Measurements from ENCODE around the gene GPHA2.
A peak's percentile ranks its signal among the peaks of the same experiment; 100 is the strongest.

Gene GPHA2

GRCh38 chr11:64909653-64910343 lies 25.9 kb downstream of the GPHA2 start:
- peaks cover 30% of the 10 kb centered on the region for H3K36me3 Mint-ChIP-seq (ENCODE audit: low read depth)
- H3K27me3 Mint-ChIP-seq (ENCODE audit: low read depth), result no peaks in the 10 kb centered on the region

GRCh38 chr11:64908766-64909165 lies 26.9 kb downstream of the GPHA2 start:
- Mint-ChIP-seq H3K36me3 (ENCODE audit: low read depth) (peaks cover 28% of the 10 kb centered on the region), H3K27ac (no peak overlapping the region), H3K4me3 (no peak overlapping the region), H3K4me1 (ENCODE audit: low read depth) (no peaks in the 10 kb centered on the region), H3K9me3 (no peaks in the 10 kb centered on the region), H3K27me3 (ENCODE audit: low read depth) (no peaks in the 10 kb centered on the region)

More at GRCh38 chr11:64909653-64910343, 25.9 kb downstream of the GPHA2 start:
- Mint-ChIP-seq H3K27ac (no peak overlapping the region), H3K4me1 (ENCODE audit: low read depth) (peaks cover 2% of the 10 kb centered on the region), H3K9me3 (no peaks in the 10 kb centered on the region), H3K4me3 (no peak overlapping the region)

- peaks cover 7% of the 10 kb centered on the region for H3K4me1 Mint-ChIP-seq (ENCODE audit: low read depth)
- no peak overlapping the region for H3K4me3 Mint-ChIP-seq
- no peak overlapping the region for H3K27ac Mint-ChIP-seq
- peaks cover 29% of the 10 kb centered on the region for H3K36me3 Mint-ChIP-seq (ENCODE audit: low read depth)
- H3K27me3 Mint-ChIP-seq (ENCODE audit: low read depth), result no peaks in the 10 kb centered on the region
- no peaks in the 10 kb centered on the region for H3K9me3 Mint-ChIP-seq
Measured at GRCh38 chr11:64906314-64906635, 29.4 kb downstream of the GPHA2 start.

DNA sequence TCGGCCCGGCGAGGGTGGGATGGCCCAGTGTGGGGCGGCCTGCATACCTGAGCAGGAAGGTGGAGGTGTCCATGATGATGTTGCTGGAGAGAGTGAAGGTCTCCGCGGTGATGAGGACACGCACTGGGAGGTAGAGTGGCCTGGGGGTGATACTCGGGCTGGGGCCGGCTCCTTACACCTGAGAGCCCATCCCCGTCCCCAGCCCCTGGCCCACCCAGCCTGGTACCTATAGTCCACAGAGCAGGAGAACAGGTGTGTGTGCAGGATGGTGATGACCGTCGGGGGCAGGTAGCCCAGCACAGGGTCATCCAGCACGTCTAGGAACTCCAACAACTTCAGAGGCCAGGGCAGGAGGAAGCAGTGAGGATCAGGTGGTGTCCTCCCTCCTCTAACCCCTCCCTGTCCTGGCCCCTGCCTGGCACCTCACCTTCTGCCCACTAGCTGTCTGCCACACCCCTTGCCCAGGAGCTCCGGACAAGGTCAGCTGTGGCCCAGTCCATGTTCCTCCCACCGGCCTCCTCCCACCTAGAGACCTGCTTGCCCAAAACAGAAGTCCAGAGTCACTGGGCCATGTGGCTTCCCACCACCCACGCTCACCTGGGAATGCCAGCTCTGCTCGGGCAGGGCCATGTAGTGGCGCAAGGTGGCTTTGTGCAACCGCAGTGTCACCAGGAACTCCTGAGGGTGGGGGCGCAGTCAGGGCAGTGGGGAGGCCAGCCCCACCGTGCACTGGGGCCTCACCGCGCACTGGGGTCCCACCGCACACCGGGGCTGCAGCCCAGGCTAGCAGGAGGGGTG lies 30.0 kb downstream of the GPHA2 start:
- Mint-ChIP-seq H3K36me3 (ENCODE audit: low read depth) (peaks cover 24% of the 10 kb centered on the region), H3K4me3 (no peak overlapping the region), H3K27me3 (ENCODE audit: low read depth) (no peaks in the 10 kb centered on the region), H3K9me3 (no peaks in the 10 kb centered on the region), H3K27ac (no peak overlapping the region), H3K4me1 (ENCODE audit: low read depth) (peaks cover 7% of the 10 kb centered on the region)

GRCh38 chr11:64903291-64903833 lies 32.3 kb downstream of the GPHA2 start:
- no peak overlapping the region for H3K4me3 Mint-ChIP-seq
- H3K36me3 Mint-ChIP-seq (ENCODE audit: low read depth), result peaks cover 25% of the 10 kb centered on the region
- no peaks in the 10 kb centered on the region for H3K9me3 Mint-ChIP-seq
- H3K27me3 Mint-ChIP-seq (ENCODE audit: low read depth), result no peaks in the 10 kb centered on the region
- H3K27ac Mint-ChIP-seq, result no peak overlapping the region
- H3K4me1 Mint-ChIP-seq (ENCODE audit: low read depth), result peaks cover 12% of the 10 kb centered on the region

DNA sequence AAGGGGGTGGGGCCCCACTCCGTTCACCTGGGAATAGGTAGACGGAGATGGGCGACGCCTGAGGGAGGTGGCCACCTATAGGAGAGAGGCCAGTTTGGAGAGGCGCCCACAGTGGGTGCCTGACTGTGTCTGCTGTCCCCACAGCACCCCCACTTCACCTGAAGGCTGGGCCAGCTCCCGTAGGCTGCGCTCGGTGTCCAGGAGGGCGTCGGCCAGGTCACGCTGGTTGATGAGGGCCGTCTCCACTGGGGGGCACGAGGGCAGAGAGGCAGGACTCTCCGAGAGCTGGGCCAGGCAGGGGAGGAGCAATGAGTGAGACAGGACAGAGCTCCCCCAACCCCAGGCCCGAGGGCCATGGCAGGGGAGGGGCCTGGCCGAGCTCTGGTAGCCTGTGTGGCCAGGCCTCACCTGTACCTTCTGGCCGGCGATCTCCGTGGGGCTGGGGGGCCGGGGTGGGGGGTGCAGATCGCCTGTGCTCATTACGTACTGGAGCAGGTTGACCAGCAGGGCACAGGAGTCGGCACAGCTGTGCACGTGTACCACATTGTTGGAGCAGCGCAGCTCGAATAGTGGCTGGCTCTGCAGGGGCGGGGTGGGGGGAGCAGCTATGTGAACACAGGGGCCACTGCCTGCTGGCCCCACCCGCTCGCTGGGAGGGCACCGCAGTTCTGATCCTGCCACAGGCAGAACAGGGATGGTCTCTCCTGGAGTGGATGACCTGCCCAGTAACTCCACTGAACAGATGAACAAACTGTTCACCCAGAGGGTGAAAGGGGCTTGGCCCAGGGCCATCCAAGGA lies 33.4 kb downstream of the GPHA2 start:
- Mint-ChIP-seq H3K27ac (peak overlapping the region; percentile 80), H3K4me1 (ENCODE audit: low read depth) (peaks cover 12% of the 10 kb centered on the region), H3K27me3 (ENCODE audit: low read depth) (no peaks in the 10 kb centered on the region), H3K36me3 (ENCODE audit: low read depth) (peaks cover 28% of the 10 kb centered on the region), H3K4me3 (no peak overlapping the region), H3K9me3 (no peaks in the 10 kb centered on the region)

DNA sequence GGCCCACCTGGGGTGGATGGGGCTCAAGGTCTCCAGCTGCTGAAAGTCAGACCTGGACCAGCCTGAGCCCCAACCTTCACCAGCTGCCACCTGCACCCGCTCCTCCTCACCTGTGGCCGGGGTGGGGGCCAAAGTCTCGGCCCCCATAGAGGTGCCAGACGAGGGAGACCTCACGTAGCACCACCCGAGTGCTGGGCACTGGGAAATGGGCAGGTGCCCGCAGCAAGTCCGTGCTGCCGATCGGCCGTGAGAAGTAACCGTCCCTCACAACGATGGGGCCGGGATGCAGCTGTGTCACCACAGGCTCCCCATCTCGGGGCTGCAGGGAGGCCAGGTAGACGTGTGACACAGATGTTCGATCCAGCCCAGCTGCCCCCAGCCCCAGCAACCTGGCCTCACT lies 34.9 kb downstream of the GPHA2 start:
- no peaks in the 10 kb centered on the region for H3K27me3 Mint-ChIP-seq (ENCODE audit: low read depth)
- H3K9me3 Mint-ChIP-seq, result no peaks in the 10 kb centered on the region
- no peak overlapping the region for H3K27ac Mint-ChIP-seq
- peaks cover 25% of the 10 kb centered on the region for H3K36me3 Mint-ChIP-seq (ENCODE audit: low read depth)
- H3K4me1 Mint-ChIP-seq (ENCODE audit: low read depth), result peaks cover 12% of the 10 kb centered on the region
- H3K4me3 Mint-ChIP-seq, result no peak overlapping the region

- Mint-ChIP-seq H3K4me1 (ENCODE audit: low read depth) (peaks cover 12% of the 10 kb centered on the region), H3K27me3 (ENCODE audit: low read depth) (no peaks in the 10 kb centered on the region), H3K4me3 (peak overlapping the region; percentile 59), H3K36me3 (ENCODE audit: low read depth) (peaks cover 21% of the 10 kb centered on the region), H3K9me3 (no peaks in the 10 kb centered on the region), H3K27ac (peak overlapping the region; percentile 88)
Measured at GRCh38 chr11:64900263-64900678, 35.4 kb downstream of the GPHA2 start.

DNA sequence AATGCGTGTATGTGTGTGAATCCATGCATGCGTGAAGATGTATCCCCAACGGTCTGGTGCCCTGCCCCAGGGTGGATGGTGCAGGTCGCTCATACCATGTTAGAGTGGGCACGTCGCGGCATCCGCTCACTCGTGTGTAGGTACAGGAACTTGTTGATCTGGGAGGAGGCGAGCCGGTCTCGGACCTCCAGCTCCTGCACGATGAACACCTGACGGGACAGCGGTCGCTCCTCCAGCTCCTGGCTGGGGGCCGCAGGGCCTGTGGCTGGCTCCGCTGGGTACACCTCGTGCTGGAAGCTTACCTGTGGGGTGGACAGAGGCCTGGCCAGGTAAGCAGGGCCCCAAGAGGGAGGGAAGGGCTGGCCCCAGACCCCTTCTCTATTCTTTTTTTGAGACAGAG lies 37.2 kb downstream of the GPHA2 start:
- peak overlapping the region; percentile 31 for H3K27ac Mint-ChIP-seq
- no peaks in the 10 kb centered on the region for H3K27me3 Mint-ChIP-seq (ENCODE audit: low read depth)
- H3K4me1 Mint-ChIP-seq (ENCODE audit: low read depth), result peaks cover 16% of the 10 kb centered on the region
- H3K4me3 Mint-ChIP-seq, result no peak overlapping the region
- no peaks in the 10 kb centered on the region for H3K9me3 Mint-ChIP-seq
- H3K36me3 Mint-ChIP-seq (ENCODE audit: low read depth), result peaks cover 18% of the 10 kb centered on the region

DNA sequence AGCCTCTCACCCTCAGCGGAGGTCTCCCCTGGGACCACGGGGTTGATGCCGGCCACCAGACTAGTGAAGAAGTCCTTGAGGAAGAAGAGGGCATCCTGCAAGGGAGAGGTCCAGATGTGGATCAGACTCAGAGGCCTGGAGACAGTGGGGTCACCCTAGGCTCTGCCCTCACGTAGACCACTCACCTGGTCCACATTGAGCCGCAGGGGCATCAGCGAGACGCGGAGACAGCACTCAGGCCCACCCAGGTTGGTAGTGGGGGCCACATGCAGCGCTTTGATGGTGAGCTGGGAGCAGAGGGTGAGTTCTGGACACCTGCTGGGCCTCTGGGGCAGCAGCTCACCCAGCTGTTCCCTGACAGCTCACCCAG lies 37.6 kb downstream of the GPHA2 start:
- H3K27me3 Mint-ChIP-seq (ENCODE audit: low read depth), result no peaks in the 10 kb centered on the region
- peaks cover 16% of the 10 kb centered on the region for H3K4me1 Mint-ChIP-seq (ENCODE audit: low read depth)
- no peak overlapping the region for H3K4me3 Mint-ChIP-seq
- peaks cover 18% of the 10 kb centered on the region for H3K36me3 Mint-ChIP-seq (ENCODE audit: low read depth)
- H3K9me3 Mint-ChIP-seq, result no peaks in the 10 kb centered on the region
- H3K27ac Mint-ChIP-seq, result no peak overlapping the region

DNA sequence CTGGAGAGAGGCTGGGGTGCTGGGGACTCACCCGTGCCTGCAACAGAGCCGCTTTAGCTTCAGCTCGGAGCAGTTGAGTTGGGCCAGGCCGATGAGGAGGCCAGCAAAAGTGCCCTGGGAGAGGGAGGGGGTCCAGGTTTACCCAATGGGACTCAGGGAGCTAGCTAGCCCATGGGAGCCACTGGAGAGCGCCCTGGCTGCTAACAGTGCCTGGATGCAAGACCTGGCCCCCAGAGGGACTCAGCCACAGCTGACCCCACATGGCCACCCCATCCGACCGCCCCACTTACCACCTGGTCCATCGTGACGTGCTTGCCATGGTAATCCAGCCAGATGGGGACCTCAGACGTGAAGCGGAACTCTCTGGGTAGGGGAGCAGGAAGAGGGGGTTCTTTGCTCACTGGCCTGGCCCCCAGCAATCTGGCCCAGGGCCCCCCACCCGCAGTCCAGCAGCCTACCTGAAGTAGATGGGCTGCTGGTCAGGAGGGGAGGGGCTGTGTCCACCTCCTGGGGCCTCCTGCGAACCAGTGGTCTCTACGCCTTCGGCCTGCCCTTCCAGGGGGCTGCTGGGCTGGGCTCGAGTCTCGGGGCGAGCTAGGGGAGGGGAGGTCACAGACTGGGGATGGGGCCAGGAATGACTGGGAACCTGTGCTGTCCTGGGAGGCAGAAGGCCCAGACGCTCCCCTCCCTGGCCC lies 38.2 kb downstream of the GPHA2 start:
- no peak overlapping the region for H3K27ac Mint-ChIP-seq
- H3K4me1 Mint-ChIP-seq (ENCODE audit: low read depth), result peaks cover 16% of the 10 kb centered on the region
- H3K36me3 Mint-ChIP-seq (ENCODE audit: low read depth), result peaks cover 18% of the 10 kb centered on the region
- H3K9me3 Mint-ChIP-seq, result no peaks in the 10 kb centered on the region
- no peaks in the 10 kb centered on the region for H3K27me3 Mint-ChIP-seq (ENCODE audit: low read depth)
- H3K4me3 Mint-ChIP-seq, result no peak overlapping the region

DNA sequence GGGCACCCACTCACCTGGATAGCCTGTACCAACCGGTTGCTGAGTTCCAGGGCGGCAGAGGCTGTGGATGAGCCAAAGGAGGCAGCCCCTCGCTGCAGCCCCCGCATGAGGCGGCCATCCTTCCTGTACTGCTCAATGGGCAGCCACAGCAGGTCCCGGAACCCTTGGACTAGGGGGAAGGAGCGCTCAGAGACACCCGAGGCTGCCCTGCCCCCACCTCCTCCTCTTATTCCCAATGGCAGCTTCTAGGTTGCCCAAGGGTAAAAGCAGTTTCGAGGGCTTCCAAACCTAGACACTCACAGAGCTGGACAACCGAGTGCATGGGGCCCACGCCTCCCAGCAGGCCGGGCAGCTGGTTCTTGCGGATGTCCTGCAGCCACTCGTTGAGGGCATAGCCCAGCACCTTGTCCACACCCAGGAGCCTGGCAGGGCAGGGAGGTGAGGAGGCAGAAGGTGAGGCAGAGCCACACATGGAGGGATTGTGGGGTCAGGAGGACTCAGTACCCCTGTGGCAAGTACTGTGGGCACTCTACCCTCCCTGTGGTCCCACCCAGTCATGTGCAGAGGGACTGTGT lies 39.2 kb downstream of the GPHA2 start:
- Mint-ChIP-seq H3K36me3 (ENCODE audit: low read depth) (peaks cover 14% of the 10 kb centered on the region), H3K4me3 (no peak overlapping the region), H3K27me3 (ENCODE audit: low read depth) (no peaks in the 10 kb centered on the region), H3K9me3 (no peaks in the 10 kb centered on the region), H3K27ac (no peak overlapping the region), H3K4me1 (ENCODE audit: low read depth) (peaks cover 12% of the 10 kb centered on the region)

GRCh38 chr11:64894812-64895452 lies 40.8 kb downstream of the GPHA2 start:
- Mint-ChIP-seq H3K27ac (no peak overlapping the region), H3K4me3 (no peak overlapping the region), H3K36me3 (ENCODE audit: low read depth) (peaks cover 8% of the 10 kb centered on the region)

More at GRCh38 chr11:64894812-64895452, 40.8 kb downstream of the GPHA2 start:
- H3K4me1 Mint-ChIP-seq (ENCODE audit: low read depth), result peaks cover 6% of the 10 kb centered on the region
- H3K9me3 Mint-ChIP-seq, result no peaks in the 10 kb centered on the region
- no peaks in the 10 kb centered on the region for H3K27me3 Mint-ChIP-seq (ENCODE audit: low read depth)

All from T-helper 1 cell treated with Interleukin-12 subunit alpha and Interleukin-12 subunit beta and Interleukin-4 antibody, amounts not matched to agents 30 μg/mL and 1 μg/mL, for 36 hours (primary cell).